Testis (tissue), 3 donors: Measurements from ENCODE around the gene FGF12. TPM values are rescaled to one million over a fixed set of nuclear protein-coding genes. Genes with fewer than 3 reads are reported as not detected.

Source experiments
- DNase-seq: peaks from one replicate; pipeline ENCODE4 v3.0.0-alpha.2; 2019
- H3K27ac ChIP-seq, 2 donors: fragments of 200-600 bp; sonication (generic); one replicate each; pipeline ENCODE4 v1.5.1; 2019
- H3K27me3 ChIP-seq: fragments of 200-600 bp; sonication (generic); one replicate; pipeline ENCODE4 v1.5.1; 2019
- H3K36me3 ChIP-seq: fragments of 200-600 bp; sonication (generic); one replicate; pipeline ENCODE4 v1.5.1; 2017; ENCODE audit warnings: low read depth; ENCODE audit errors: missing control alignments
- H3K4me1 ChIP-seq: fragments of 200-600 bp; sonication (generic); one replicate; pipeline ENCODE4 v1.5.1; 2019
- H3K4me3 ChIP-seq, 2 donors: fragments of 200-600 bp; sonication (generic); one replicate each; pipeline ENCODE4 v1.5.1; 2017 to 2019
- H3K9me3 ChIP-seq: fragments of 200-600 bp; sonication (generic); one replicate; pipeline ENCODE4 v1.5.1; 2017
- CTCF ChIP-seq, 3 experiments: fragments of 450-650 bp in 2 of 3; fragments of 200-600 bp in 1 of 3; sonication (generic) in 1 of 3; IDR thresholded peaks; one replicate each; pipeline ENCODE4 v1.5.1; 2016 to 2019; ENCODE audit warnings: antibody characterized with exemption in 3 of 3, mild to moderate bottlenecking in 2 of 3, moderate library complexity in 1 of 3
- POLR2A ChIP-seq: fragments of 450-650 bp; IDR thresholded peaks from one replicate; pipeline ENCODE4 v1.6.1; 2017; ENCODE audit warnings: antibody characterized with exemption, mild to moderate bottlenecking, moderate library complexity
- WGBS, 2 donors: methylation state at CpG; one replicate each; pipeline ENCODE4 v1.1.5; 2018; 5-methylcytosine and 5-hydroxymethylcytosine counted together
- intact Hi-C: fragments of 100-400 bp; cut with DNase I; formaldehyde crosslinking; loops from one replicate; pipeline ENCODE4 v1.15.1; 2023; ENCODE audit warnings: low total_unique reads
- polyA plus RNA-seq: library from polyadenylated mRNA; stranded (reverse); fragments of 350-450 nt; fragmentation: Illumina TruSeq; extraction: RNeasy Lipid Tissue Mini Kit (QIAGEN cat#74804); gene quantifications from one replicate; pipeline ENCODE4 v1.2.3, GENCODE V29; 2014; ENCODE audit warnings: low read depth, low replicate concordance; ENCODE audit not compliant: insufficient read depth
- total RNA-seq, 2 donors: library from RNA; depleted of rRNA; stranded (reverse); fragments of >200 nt; gene quantifications; one replicate each; pipeline ENCODE4 v1.2.3, GENCODE V29; 2016

FGF12 gene
- total and polyA plus RNA-seq, 3 donors from 2014 or later, result 2.3 to 3.3 (median 3.0) TPM

GRCh38 chr3:192505731-192506130 lies 221.6 kb downstream of the FGF12 start:
- WGBS, 2 donors, result 71 to 79% methylated on average over 6 of the region's 6 CpGs
- H3K4me1 ChIP-seq, result no peaks in the 10 kb centered on the region

GRCh38 chr3:192501401-192501800 lies 225.9 kb downstream of the FGF12 start:
- Histone ChIP-seq H3K27ac (no peak overlapping the region), H3K36me3 (no peaks in the 10 kb centered on the region), H3K4me1 (no peaks in the 10 kb centered on the region), H3K27me3 (no peaks in the 10 kb centered on the region), H3K9me3 (no peaks in the 10 kb centered on the region), H3K4me3 (no peak overlapping the region)
- no peak for DNase-seq
- no peak for TF ChIP-seq POLR2A
- TF ChIP-seq CTCF (IDR thresholded peaks at IDR 0.05), result no peak
- 86 to 93% methylated on average over 3 of the region's 3 CpGs for WGBS, 2 donors
- intact Hi-C loops, result no loop called here

More at GRCh38 chr3:192505731-192506130, 221.6 kb downstream of the FGF12 start:
- H3K4me3 ChIP-seq, result no peak overlapping the region
- intact Hi-C loops, result no loop called here
- H3K27me3 ChIP-seq, result no peaks in the 10 kb centered on the region
- H3K27ac ChIP-seq, result no peak overlapping the region
- DNase-seq, result no peak
- H3K36me3 ChIP-seq, result no peaks in the 10 kb centered on the region
- TF ChIP-seq POLR2A, result no peak
- TF ChIP-seq CTCF (IDR thresholded peaks at IDR 0.05), result no peak
- no peaks in the 10 kb centered on the region for H3K9me3 ChIP-seq

- H3K27me3 ChIP-seq, result no peaks in the 10 kb centered on the region
- no peak for TF ChIP-seq POLR2A
- WGBS, 2 donors, result 52 to 69% methylated on average over 7 of the region's 7 CpGs
- no peak overlapping the region for H3K27ac ChIP-seq
- no peaks in the 10 kb centered on the region for H3K4me1 ChIP-seq
- no peaks in the 10 kb centered on the region for H3K9me3 ChIP-seq
- no peak overlapping the region for H3K4me3 ChIP-seq
- intact Hi-C loops, result no loop called here
- no peak for DNase-seq
- no peaks in the 10 kb centered on the region for H3K36me3 ChIP-seq
Measured at GRCh38 chr3:192496905-192497587, 230.3 kb downstream of the FGF12 start.

- no peak for TF ChIP-seq POLR2A
- TF ChIP-seq CTCF (IDR thresholded peaks at IDR 0.05), result no peak
- H3K36me3 ChIP-seq, result no peaks in the 10 kb centered on the region
- H3K27ac ChIP-seq, result no peak overlapping the region
- intact Hi-C loops, result no loop called here
- DNase-seq, result no peak
- H3K9me3 ChIP-seq, result no peaks in the 10 kb centered on the region
- no peaks in the 10 kb centered on the region for H3K4me1 ChIP-seq
- WGBS, 2 donors, result 78 to 89% methylated on average over 1 of the region's 1 CpG
- no peaks in the 10 kb centered on the region for H3K27me3 ChIP-seq
- H3K4me3 ChIP-seq, result no peak overlapping the region
Measured at GRCh38 chr3:192494174-192494573, 233.2 kb downstream of the FGF12 start.

- H3K36me3 ChIP-seq, result no peaks in the 10 kb centered on the region
- no peaks in the 10 kb centered on the region for H3K27me3 ChIP-seq
- H3K4me1 ChIP-seq, result no peaks in the 10 kb centered on the region
- no peak for TF ChIP-seq POLR2A
- TF ChIP-seq CTCF (IDR thresholded peaks at IDR 0.05), result no peak
- H3K4me3 ChIP-seq, result no peak overlapping the region
- intact Hi-C loops, result no loop called here
- 89 to 94% methylated on average over 4 of the region's 4 CpGs for WGBS, 2 donors
- no peak overlapping the region for H3K27ac ChIP-seq
- H3K9me3 ChIP-seq, result no peaks in the 10 kb centered on the region
- DNase-seq, result no peak
Measured at GRCh38 chr3:192490720-192491119, 236.6 kb downstream of the FGF12 start.
